Fibroblast of mammary gland (primary cell): ENCODE data around the gene POU6F2.

ENCODE experiments used
- DNase-seq: peaks from one replicate; pipeline ENCODE4 v3.0.0-alpha.2; 2010; ENCODE audit warnings: low read depth
- H3K4me3 ChIP-seq: 2 replicates; pipeline ENCODE4 v1.5.1; 2011; ENCODE audit warnings: low read depth, mild to moderate bottlenecking, low read length, moderate library complexity; ENCODE audit not compliant: control insufficient read depth
- CTCF ChIP-seq: conservative IDR thresholded peaks from 2 replicates; pipeline ENCODE4 v1.5.1; 2011; ENCODE audit warnings: low read depth, low read length, inconsistent platforms; ENCODE audit not compliant: control insufficient read depth, insufficient read depth

The POU6F2 gene

GRCh38 chr7:39211581-39211980 lies 233.9 kb downstream of the POU6F2 start:
- no peak for DNase-seq
- TF ChIP-seq CTCF, result no peak
- no peak overlapping the region for H3K4me3 ChIP-seq

- DNase-seq, result no peak
- TF ChIP-seq CTCF, result no peak
- H3K4me3 ChIP-seq, result no peak overlapping the region
These were observed 235.2 kb downstream of the POU6F2 start for GRCh38 chr7:39212876-39213275.

- no peak for TF ChIP-seq CTCF
- H3K4me3 ChIP-seq, result no peak overlapping the region
- no peak for DNase-seq
These were observed 240.1 kb downstream of the POU6F2 start for GRCh38 chr7:39217783-39218182.

GRCh38 chr7:39219869-39220268 lies 242.2 kb downstream of the POU6F2 start:
- DNase-seq, result no peak
- TF ChIP-seq CTCF, result no peak
- H3K4me3 ChIP-seq, result no peak overlapping the region

- H3K4me3 ChIP-seq, result no peak overlapping the region
- no peak for DNase-seq
- no peak for TF ChIP-seq CTCF
These were observed 244.2 kb downstream of the POU6F2 start for GRCh38 chr7:39221901-39222300.

DNA sequence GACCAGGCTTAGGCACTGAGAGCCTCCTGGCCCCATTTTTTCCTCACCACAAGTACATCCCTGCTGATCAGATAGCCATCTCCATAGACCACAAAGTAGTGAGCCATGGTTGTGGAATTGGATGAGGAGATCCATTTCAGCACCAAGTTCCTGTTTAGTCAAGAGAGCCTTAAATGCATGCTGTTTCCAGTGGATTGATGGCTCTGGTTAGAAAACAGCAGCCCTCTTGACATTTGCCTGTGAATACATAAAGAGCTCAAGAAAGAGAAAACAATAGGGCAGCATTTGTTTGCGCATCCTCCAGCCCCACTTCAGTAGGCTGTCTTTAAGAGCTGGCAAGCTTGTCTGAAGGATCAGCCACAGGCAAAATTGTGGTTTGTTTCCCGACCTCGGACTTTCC lies 251.2 kb downstream of the POU6F2 start:
- H3K4me3 ChIP-seq, result no peak overlapping the region
- peak; percentile 1 for DNase-seq
- TF ChIP-seq CTCF, result no peak

- no peak for DNase-seq
- no peak for TF ChIP-seq CTCF
- H3K4me3 ChIP-seq, result no peak overlapping the region
These were observed 256.3 kb downstream of the POU6F2 start for GRCh38 chr7:39233851-39234529.
